PFSK-1 (cell line): ENCODE measurements around the gene SPRED1.

Experiments used
- POLR2AphosphoS5 ChIP-seq: IDR thresholded peaks from 2 replicates; pipeline ENCODE4 v1.6.1; 2012; ENCODE audit warnings: low read depth, mild to moderate bottlenecking, control low read depth, low read length, moderate library complexity
- SIN3A ChIP-seq: IDR thresholded peaks from 2 replicates; pipeline ENCODE4 v1.6.1; 2012; ENCODE audit warnings: mild to moderate bottlenecking, low read length, moderate library complexity, borderline replicate concordance; ENCODE audit not compliant: insufficient read depth
- TAF1 ChIP-seq: IDR thresholded peaks from 2 replicates; pipeline ENCODE4 v1.6.1; 2012; ENCODE audit warnings: low read length, control low read depth, borderline replicate concordance; ENCODE audit not compliant: insufficient read depth

DNA sequence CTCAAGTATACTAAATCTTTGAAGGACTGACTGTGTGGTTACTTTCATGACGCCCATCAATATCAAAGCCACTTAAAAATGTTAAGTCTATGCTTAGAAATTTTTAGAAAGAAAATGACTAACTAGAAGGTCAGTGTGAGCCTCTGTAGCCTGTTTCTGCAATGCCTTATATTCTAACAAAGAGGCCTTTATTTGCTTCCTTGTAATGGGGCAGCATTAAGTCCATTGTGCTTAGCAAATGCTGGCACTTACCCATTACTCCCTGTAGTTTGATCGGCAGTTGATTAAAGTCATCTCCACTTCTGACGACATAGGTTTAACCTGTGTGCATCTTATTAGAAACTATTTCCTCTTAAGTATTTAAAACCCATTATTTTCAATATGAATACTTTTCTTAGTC, 109.7 kb downstream of the SPRED1 start:
- TF ChIP-seq SIN3A (no peak), POLR2AphosphoS5 (no peak), TAF1 (no peak)
